Forelimb muscle (tissue), 1 donor: ENCODE measurements around the gene CNTRL. TPM values are rescaled to one million over a fixed set of nuclear protein-coding genes. Genes with fewer than 3 reads are reported as not detected.
A peak's percentile ranks its signal among the peaks of the same experiment; 100 is the strongest.

Experiments used
- DNase-seq: peaks from one replicate; pipeline ENCODE4 v3.0.0-alpha.2; 2013; ENCODE audit warnings: low read depth
- polyA plus RNA-seq: library from polyadenylated mRNA; unstranded; fragments of 120-200 nt; gene quantifications from one replicate; pipeline ENCODE4 v1.2.1, GENCODE V29; 2013; ENCODE audit not compliant: insufficient read length

Gene CNTRL
- polyA plus RNA-seq, 1 donor, result 17.8 TPM

GRCh38 chr9:121201738-121202533, 127.2 kb downstream of the CNTRL start, which contains the start of gene RAB14:
RAB14 (minus strand) TSS chr9:121201869; CDS start chr9:121193412, 8,457 bp downstream.
- peak; percentile 95 for DNase-seq

GRCh38 chr9:121204121-121204520, 129.4 kb downstream of the CNTRL start:
- DNase-seq, result no peak

- no peak for DNase-seq
Measured at GRCh38 chr9:121204611-121205010, 129.9 kb downstream of the CNTRL start.

GRCh38 chr9:121206516-121207370, 132.0 kb downstream of the CNTRL start:
- no peak for DNase-seq

DNA sequence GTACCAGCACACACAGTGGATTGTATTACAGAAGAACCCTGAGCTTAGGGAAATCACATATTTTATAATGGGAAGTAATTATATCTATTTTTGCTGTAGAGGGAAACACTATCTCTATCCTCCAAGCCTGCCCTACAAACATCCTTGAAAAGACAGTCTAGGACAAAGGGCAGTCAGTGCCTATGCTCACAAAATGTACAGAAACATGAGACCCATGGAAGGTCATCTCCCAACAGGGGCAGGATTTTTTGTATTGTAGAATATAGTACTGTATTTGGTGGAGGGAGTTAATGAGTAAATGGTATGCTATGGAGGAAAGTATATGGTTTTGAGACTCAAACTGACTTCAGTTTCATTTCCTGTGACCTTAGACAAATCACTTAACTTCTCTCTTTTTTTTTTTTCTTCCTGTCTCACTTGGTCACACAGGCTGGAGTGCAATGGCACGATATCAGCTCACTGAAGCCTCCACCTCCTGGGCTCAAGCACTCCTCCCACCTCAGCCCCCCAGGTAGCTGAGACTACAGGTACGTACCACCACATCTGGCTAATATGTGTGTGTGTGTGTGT, 132.7 kb downstream of the CNTRL start:
- no peak for DNase-seq

GRCh38 chr9:121210536-121210935, 135.8 kb downstream of the CNTRL start:
- no peak for DNase-seq

GRCh38 chr9:121213136-121213806, 138.5 kb downstream of the CNTRL start:
- peak; percentile 64 for DNase-seq

- no peak for DNase-seq
Measured at GRCh38 chr9:121214005-121214404, 139.2 kb downstream of the CNTRL start.

DNA sequence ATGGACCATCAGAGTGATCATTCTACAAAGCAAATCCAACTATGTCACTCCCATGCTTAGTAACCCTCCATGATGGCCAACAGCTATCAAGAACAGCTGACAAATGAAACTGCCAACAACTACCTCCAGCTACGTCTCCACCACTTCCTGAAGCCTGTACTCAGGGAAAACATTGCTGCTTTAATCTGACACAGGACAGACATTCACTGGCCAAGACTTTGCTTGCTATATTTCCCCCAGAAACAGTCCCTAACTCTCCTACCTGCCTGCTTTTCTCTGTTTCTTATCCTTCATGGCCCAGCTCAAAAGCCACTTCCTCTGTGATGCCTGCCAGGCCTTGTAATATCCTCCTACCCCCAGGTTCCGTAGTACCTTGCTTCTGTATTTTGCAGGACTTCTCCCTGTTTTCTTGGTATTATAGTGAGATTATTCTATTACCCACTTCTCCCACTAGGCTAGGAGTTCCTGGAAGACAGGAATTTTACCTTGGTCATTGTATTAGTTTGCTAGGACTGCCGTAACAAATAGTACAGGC, 141.6 kb downstream of the CNTRL start:
- no peak for DNase-seq

- DNase-seq, result no peak
Measured at GRCh38 chr9:121217609-121218292, 143.0 kb downstream of the CNTRL start.

- DNase-seq, result no peak
Measured at GRCh38 chr9:121218357-121219027, 143.7 kb downstream of the CNTRL start.

- no peak for DNase-seq
Measured at GRCh38 chr9:121219530-121219929, 144.8 kb downstream of the CNTRL start.

GRCh38 chr9:121220996-121221663, 146.4 kb downstream of the CNTRL start:
- no peak for DNase-seq

- no peak for DNase-seq
Measured at GRCh38 chr9:121221664-121222055, 146.9 kb downstream of the CNTRL start.

GRCh38 chr9:121222524-121223171, 147.9 kb downstream of the CNTRL start:
- no peak for DNase-seq

DNA sequence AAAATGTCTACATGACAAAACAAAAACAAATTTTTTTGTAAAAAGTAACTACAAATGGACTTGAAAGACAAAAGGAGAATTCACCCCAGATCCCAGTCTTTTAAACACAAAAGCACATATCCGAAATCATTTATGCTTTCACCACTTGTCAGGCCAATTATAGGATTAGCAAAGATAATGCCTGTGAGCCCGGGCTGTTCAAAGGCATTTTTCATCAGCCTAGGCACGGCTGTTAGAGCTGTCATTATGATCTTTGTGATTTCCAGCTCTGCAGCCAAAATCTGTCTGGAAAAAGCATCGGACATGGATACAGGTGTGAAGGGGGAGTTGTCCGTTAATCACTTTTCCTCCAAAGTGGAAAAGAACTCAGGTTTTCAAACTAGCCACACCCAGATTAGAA, 150.5 kb downstream of the CNTRL start:
- no peak for DNase-seq

- DNase-seq, result no peak
Measured at GRCh38 chr9:121226175-121226574, 151.4 kb downstream of the CNTRL start.
